GM12891 (cell line): Measurements from ENCODE around the gene CREB5.

Source experiments
- POLR2A ChIP-seq: IDR thresholded peaks from 2 replicates; pipeline ENCODE4 v1.6.1; 2011; ENCODE audit warnings: low read depth, low read length, control low read depth
- POLR2AphosphoS5 ChIP-seq: IDR thresholded peaks from 2 replicates; pipeline ENCODE4 v1.6.1; 2011; ENCODE audit warnings: low read depth, low read length, control low read depth

GRCh38 chr7:28483112-28483511 is 70.8 kb downstream of the CREB5 start:
- TF ChIP-seq POLR2A: no peak; the same call in 1 of the 2 replicates
- no peak for TF ChIP-seq POLR2AphosphoS5
